Activated naive CD4-positive, alpha-beta T cell treated with anti-CD3 and anti-CD28 coated beads, Interleukin-2, amount 50 U/mL, for 24 hours (primary cell): ENCODE data around the gene HIBCH.

Source experiments
- H3K27ac Mint-ChIP-seq: one replicate; pipeline ENCODE4 v1.8.0; 2021; ENCODE audit warnings: mild to moderate bottlenecking, mixed read lengths
- H3K27me3 Mint-ChIP-seq: one replicate; pipeline ENCODE4 v1.8.0; 2021; ENCODE audit warnings: mixed read lengths
- H3K36me3 Mint-ChIP-seq: one replicate; pipeline ENCODE4 v1.8.0; 2021; ENCODE audit warnings: mixed read lengths
- H3K4me1 Mint-ChIP-seq: one replicate; pipeline ENCODE4 v1.8.0; 2021; ENCODE audit warnings: mixed read lengths
- H3K4me3 Mint-ChIP-seq: one replicate; pipeline ENCODE4 v1.8.0; 2021; ENCODE audit warnings: mild to moderate bottlenecking, mixed read lengths
- H3K9me3 Mint-ChIP-seq: one replicate; pipeline ENCODE4 v1.8.0; 2021; ENCODE audit warnings: mixed read lengths

The HIBCH gene

DNA sequence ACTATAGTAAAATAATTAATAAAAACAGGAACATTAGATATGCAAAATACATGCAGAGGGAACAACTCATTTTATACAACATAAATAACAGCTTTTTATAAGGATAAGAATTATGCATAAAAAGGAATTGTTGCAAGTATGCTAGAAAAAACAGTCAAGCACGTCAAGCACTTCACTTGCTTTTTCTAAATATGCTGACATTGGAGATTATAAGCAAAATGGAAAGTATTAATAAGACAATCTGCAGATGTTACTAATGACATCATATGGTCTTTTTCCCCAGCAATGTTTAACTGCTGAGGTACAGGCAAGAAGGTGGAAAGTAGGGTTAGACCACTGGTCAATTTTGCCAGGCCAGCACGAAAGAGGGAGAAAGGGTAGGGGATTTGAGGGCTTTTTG is 111.7 kb downstream of the HIBCH start:
- H3K4me3 Mint-ChIP-seq: no peak overlapping the region
- H3K9me3 Mint-ChIP-seq: no peaks in the 10 kb centered on the region
- H3K27me3 Mint-ChIP-seq: no peaks in the 10 kb centered on the region
- H3K4me1 Mint-ChIP-seq: no peaks in the 10 kb centered on the region
- H3K27ac Mint-ChIP-seq: no peak overlapping the region
- peaks cover 9% of the 10 kb centered on the region for H3K36me3 Mint-ChIP-seq

DNA sequence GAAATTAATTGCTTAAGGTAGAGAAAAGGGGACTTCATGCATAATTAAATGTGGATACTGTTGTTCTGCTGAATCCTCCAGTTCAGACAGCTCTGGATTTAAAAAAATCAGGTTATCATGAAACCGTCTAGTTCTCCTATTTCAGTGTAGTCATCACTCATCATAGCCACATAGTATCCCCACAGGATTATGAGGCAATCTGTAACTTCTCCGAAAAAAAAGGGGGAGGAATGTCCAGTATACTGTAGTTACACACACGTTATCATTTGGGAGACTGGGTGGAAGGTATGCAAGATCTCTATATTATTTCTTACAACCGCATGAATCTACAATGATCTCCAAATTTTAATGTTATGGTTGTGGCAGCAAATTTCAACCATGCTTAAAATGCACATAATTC is 114.0 kb downstream of the HIBCH start:
- Mint-ChIP-seq H3K27me3 (no peaks in the 10 kb centered on the region), H3K27ac (no peak overlapping the region), H3K4me3 (no peak overlapping the region), H3K36me3 (peaks cover 14% of the 10 kb centered on the region), H3K4me1 (no peaks in the 10 kb centered on the region), H3K9me3 (no peaks in the 10 kb centered on the region)

GRCh38 chr2:190202604-190203003 is 117.0 kb downstream of the HIBCH start:
- Mint-ChIP-seq H3K4me3 (no peak overlapping the region), H3K27ac (no peak overlapping the region), H3K27me3 (no peaks in the 10 kb centered on the region), H3K4me1 (no peaks in the 10 kb centered on the region), H3K9me3 (no peaks in the 10 kb centered on the region), H3K36me3 (peaks cover 33% of the 10 kb centered on the region)

DNA sequence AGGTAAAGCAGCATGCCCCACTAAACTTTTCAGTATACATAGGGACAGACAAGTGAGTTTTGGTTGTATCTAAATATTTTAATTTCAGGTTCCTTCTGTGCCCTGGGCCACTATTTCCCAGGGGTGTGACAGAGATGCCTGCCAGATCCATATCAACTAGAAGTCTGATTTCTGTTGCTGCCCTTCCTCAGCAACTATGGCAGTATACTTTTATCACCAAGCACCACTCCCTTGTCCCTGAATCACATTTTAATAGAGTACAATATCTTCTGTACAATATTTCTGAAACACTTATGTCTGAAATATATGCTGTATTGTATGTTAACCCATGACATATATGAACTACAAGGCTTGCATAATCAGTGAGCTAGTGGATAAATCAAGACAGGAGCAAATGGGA is 117.6 kb downstream of the HIBCH start:
- Mint-ChIP-seq H3K4me3 (no peak overlapping the region), H3K9me3 (no peaks in the 10 kb centered on the region), H3K27ac (no peak overlapping the region), H3K36me3 (peaks cover 36% of the 10 kb centered on the region), H3K27me3 (no peaks in the 10 kb centered on the region), H3K4me1 (no peaks in the 10 kb centered on the region)

DNA sequence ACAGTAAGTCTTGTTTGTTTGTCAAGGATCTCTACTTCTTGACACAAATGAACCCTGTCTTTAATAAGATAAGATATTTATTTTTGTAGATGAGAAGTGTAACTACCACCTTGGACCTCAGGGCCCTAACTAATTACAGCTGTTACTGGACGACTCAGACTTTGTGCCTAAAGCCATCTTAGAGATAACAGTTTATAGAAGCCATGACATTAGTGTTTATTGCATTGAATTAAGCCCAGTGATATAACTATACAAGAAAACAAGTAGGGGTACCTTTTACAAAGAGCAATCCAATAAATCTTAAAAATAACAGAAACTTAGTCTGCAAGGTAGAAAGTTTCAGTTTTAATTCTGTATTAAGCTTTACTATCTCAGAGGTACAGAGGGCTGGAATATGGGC is 119.0 kb downstream of the HIBCH start:
- H3K9me3 Mint-ChIP-seq: no peaks in the 10 kb centered on the region
- H3K36me3 Mint-ChIP-seq: peaks cover 39% of the 10 kb centered on the region
- no peak overlapping the region for H3K4me3 Mint-ChIP-seq
- H3K27me3 Mint-ChIP-seq: no peaks in the 10 kb centered on the region
- no peaks in the 10 kb centered on the region for H3K4me1 Mint-ChIP-seq
- H3K27ac Mint-ChIP-seq: no peak overlapping the region

DNA sequence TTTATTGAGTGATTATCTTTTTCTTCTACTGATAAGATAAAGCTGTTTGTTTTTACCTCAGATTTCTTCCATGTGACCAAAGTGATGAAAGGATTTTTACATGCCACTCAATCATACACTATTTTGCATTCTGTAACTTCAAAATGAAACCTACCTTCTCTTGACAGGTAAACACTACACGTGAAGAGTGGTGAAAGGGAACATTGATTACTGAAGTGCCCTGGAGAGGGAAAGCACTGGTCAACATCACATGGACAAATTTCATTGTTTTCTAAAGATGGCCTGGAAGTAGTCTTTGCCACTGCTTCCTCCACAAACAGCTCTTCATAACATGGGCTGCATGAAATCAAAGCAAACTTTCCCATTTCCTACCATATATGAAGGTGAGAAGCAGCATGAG is 120.1 kb downstream of the HIBCH start:
- Mint-ChIP-seq H3K4me1 (no peaks in the 10 kb centered on the region), H3K27ac (no peak overlapping the region), H3K9me3 (no peaks in the 10 kb centered on the region), H3K36me3 (peaks cover 37% of the 10 kb centered on the region), H3K4me3 (no peak overlapping the region), H3K27me3 (no peaks in the 10 kb centered on the region)

DNA sequence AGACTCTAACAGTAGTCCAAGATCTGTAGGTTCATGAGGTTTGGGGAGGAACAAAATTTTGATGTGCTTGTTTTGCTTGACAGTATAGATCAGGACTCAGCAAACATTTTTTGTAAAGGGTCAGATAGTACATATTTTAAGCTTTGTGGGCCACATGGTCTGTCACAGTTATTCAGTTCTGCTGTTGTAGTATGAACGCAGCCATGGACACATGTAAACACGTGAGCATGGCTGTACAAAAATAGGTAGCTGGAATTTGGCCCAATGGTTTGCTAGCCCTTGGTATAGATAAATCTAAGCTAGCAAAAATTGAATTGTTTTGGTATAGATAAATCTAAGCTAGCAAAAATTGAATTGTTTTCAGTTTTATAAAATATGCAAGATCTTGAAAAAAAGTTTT is 120.5 kb downstream of the HIBCH start:
- no peaks in the 10 kb centered on the region for H3K27me3 Mint-ChIP-seq
- no peaks in the 10 kb centered on the region for H3K4me1 Mint-ChIP-seq
- H3K4me3 Mint-ChIP-seq: no peak overlapping the region
- peaks cover 33% of the 10 kb centered on the region for H3K36me3 Mint-ChIP-seq
- no peaks in the 10 kb centered on the region for H3K9me3 Mint-ChIP-seq
- no peak overlapping the region for H3K27ac Mint-ChIP-seq

DNA sequence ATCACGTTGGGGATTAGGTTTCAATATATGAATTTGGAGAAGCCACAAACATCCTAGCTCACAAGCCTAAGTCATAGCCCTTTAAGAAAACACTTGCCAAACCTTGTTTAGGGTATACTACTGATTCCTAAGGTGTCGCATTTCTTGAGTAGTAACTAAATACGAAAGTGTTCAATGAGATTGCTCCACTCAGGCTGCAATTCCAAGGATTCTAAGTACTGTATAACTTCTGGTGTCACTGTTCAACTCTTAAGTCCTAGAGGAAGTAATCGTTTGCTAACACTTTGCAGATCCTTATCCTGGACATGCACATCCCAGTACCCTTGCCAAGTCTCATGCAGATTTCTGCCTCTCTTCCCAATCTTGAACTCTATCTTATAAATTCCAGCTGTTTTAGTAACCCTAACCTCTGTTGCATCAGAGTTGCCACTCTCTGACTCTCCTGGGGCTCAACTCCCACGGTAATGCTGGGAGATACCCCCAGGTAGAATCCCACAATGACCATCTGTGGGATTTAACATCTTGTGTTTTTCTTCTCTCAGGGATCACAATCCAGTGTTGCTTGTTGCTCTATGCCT is 122.4 kb downstream of the HIBCH start:
- Mint-ChIP-seq H3K9me3 (no peaks in the 10 kb centered on the region), H3K27me3 (no peaks in the 10 kb centered on the region), H3K27ac (no peak overlapping the region), H3K4me1 (no peaks in the 10 kb centered on the region), H3K4me3 (no peak overlapping the region), H3K36me3 (peaks cover 30% of the 10 kb centered on the region)

GRCh38 chr2:190190507-190191162 is 129.0 kb downstream of the HIBCH start:
- Mint-ChIP-seq H3K4me3 (no peak overlapping the region), H3K36me3 (no peaks in the 10 kb centered on the region), H3K27me3 (no peaks in the 10 kb centered on the region), H3K4me1 (no peaks in the 10 kb centered on the region), H3K27ac (no peak overlapping the region), H3K9me3 (no peaks in the 10 kb centered on the region)

GRCh38 chr2:190188289-190188688 is 131.3 kb downstream of the HIBCH start:
- H3K27me3 Mint-ChIP-seq: no peaks in the 10 kb centered on the region
- H3K4me1 Mint-ChIP-seq: no peaks in the 10 kb centered on the region
- H3K27ac Mint-ChIP-seq: no peak overlapping the region
- H3K4me3 Mint-ChIP-seq: no peak overlapping the region
- no peaks in the 10 kb centered on the region for H3K36me3 Mint-ChIP-seq
- no peaks in the 10 kb centered on the region for H3K9me3 Mint-ChIP-seq

DNA sequence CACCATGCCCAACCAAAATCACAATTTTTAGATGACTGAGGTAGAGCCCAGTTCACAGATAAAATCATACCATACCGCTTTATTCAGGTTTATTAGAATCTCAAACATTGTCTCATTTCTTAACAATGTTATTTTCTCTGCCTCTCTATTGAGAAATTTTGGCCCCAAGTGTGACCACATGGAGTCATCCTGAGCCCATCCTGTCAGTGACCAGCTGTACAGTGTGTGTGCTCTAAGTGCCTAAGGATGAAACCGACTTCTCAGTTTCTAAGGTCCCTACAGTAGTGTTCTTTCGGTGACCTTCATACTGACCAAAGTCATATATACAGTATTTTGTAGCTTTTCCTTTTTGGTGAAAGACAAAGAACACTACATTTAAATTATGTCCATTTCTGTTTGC is 133.4 kb downstream of the HIBCH start:
- Mint-ChIP-seq H3K4me3 (no peak overlapping the region), H3K36me3 (no peaks in the 10 kb centered on the region), H3K9me3 (no peaks in the 10 kb centered on the region), H3K27me3 (peaks cover 6% of the 10 kb centered on the region), H3K27ac (no peak overlapping the region), H3K4me1 (peaks cover 2% of the 10 kb centered on the region)

DNA sequence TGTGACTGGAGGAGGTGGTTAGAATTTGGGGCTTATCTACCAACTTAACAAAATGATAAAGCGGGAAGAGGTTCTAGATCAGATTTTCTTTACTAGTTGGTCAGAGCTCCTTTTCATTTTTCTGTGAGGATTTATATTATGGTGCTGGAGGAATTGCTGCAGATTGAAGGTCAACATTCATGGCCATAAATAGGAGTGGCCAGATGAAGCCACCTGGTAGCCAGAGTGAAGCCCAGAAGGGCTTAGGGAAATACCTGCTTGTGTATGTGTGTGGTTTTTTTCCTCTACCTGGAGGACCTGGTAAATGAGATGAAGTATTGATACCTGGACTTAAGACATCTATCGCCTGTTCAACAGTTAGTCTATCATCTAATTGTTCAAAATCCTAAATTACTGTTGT is 134.2 kb downstream of the HIBCH start:
- Mint-ChIP-seq H3K9me3 (no peaks in the 10 kb centered on the region), H3K27ac (no peak overlapping the region), H3K4me3 (no peak overlapping the region), H3K27me3 (peaks cover 8% of the 10 kb centered on the region), H3K36me3 (no peaks in the 10 kb centered on the region), H3K4me1 (peaks cover 5% of the 10 kb centered on the region)

DNA sequence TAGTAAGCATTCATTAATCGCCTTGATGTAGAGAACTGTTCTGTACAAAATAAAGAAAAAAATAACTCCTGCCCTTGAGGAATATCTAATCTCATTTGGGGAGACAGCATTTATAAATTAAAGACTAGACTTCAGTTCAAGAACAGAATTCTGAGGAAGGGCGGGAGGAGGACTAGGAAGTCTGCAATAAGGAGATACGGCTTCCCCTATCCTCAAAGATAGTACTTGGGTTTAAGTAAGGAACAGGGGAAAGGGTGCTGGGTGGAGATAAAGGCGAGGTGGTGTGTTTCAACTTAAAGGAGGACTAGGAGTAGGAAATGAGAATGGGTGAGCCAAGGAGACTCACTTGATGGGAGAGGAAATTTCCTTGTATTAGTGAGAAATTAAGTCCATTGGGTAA is 135.2 kb downstream of the HIBCH start:
- no peaks in the 10 kb centered on the region for H3K36me3 Mint-ChIP-seq
- H3K9me3 Mint-ChIP-seq: no peaks in the 10 kb centered on the region
- no peak overlapping the region for H3K27ac Mint-ChIP-seq
- H3K4me1 Mint-ChIP-seq: peaks cover 11% of the 10 kb centered on the region
- H3K4me3 Mint-ChIP-seq: no peak overlapping the region
- H3K27me3 Mint-ChIP-seq: peaks cover 14% of the 10 kb centered on the region

DNA sequence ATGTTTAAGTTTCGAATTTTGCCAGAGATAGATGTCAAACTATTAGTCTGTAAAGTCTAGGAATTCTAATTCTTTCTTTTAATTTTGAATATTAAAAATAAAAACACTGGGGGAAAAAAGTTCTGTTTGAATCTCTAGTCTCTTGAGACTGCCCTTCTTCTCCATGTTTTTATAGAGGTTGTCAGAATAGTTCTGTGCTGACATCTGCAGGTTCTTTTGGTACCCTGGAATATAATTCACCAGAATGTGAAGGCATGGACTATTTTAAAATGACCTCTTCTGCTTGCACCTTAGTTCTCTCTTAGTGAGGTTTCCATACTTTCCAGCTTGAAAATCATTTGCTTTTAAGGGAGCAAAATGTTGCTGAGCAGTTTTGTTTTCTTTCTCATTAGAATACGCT is 136.1 kb downstream of the HIBCH start:
- H3K27me3 Mint-ChIP-seq: peaks cover 18% of the 10 kb centered on the region
- H3K9me3 Mint-ChIP-seq: no peaks in the 10 kb centered on the region
- peaks cover 2% of the 10 kb centered on the region for H3K36me3 Mint-ChIP-seq
- peaks cover 13% of the 10 kb centered on the region for H3K4me1 Mint-ChIP-seq
- no peak overlapping the region for H3K27ac Mint-ChIP-seq
- H3K4me3 Mint-ChIP-seq: no peak overlapping the region

- Mint-ChIP-seq H3K4me3 (no peak overlapping the region), H3K9me3 (no peaks in the 10 kb centered on the region), H3K36me3 (peaks cover 4% of the 10 kb centered on the region), H3K4me1 (peaks cover 13% of the 10 kb centered on the region), H3K27me3 (peaks cover 24% of the 10 kb centered on the region), H3K27ac (no peak overlapping the region)
Observed at GRCh38 chr2:190182071-190182524, 137.5 kb downstream of the HIBCH start.

- peak overlapping the region; percentile 52 for H3K27ac Mint-ChIP-seq
Observed at GRCh38 chr2:190181123-190181669, 138.4 kb downstream of the HIBCH start.

More at GRCh38 chr2:190181123-190181669, 138.4 kb downstream of the HIBCH start:
- peaks cover 4% of the 10 kb centered on the region for H3K36me3 Mint-ChIP-seq
- no peaks in the 10 kb centered on the region for H3K9me3 Mint-ChIP-seq
- peaks cover 13% of the 10 kb centered on the region for H3K4me1 Mint-ChIP-seq
- H3K4me3 Mint-ChIP-seq: peak overlapping the region; percentile 66
- H3K27me3 Mint-ChIP-seq: peaks cover 24% of the 10 kb centered on the region
